ENCODE results near the gene PPP2R5E. TPM values are rescaled to one million over a fixed set of nuclear protein-coding genes. Genes with fewer than 3 reads are reported as not detected.
"Not testable (repeated sequence)": the region's sequence is repeated elsewhere in the genome, so short reads cannot be mapped to it uniquely, and the experiment has no call there.

Gene PPP2R5E
- total RNA-seq, 1 donor from 2014 or later: 55.3 TPM

GRCh38 chr14:63535918-63536317 lies 7.3 kb downstream of the PPP2R5E start:
- Mint-ChIP-seq H3K27ac (no peak overlapping the region), H3K4me1 (ENCODE audit: low read depth) (peaks cover 2% of the 10 kb centered on the region), H3K27me3 (no peaks in the 10 kb centered on the region), H3K4me3 (ENCODE audit: low read depth) (no peak overlapping the region), H3K9me3 (ENCODE audit: low read depth) (peaks cover 3% of the 10 kb centered on the region), H3K36me3 (ENCODE audit: insufficient read depth) (peaks cover 29% of the 10 kb centered on the region)
- no peak for TF ChIP-seq CTCF (IDR thresholded peaks at IDR 0.05; ENCODE audit: unreplicated experiment)
- DNase-seq (ENCODE audit: low spot score, unreplicated experiment): no peak

GRCh38 chr14:63533474-63533873 lies 9.7 kb downstream of the PPP2R5E start:
- no peak for TF ChIP-seq CTCF (IDR thresholded peaks at IDR 0.05; ENCODE audit: unreplicated experiment)
- no peak overlapping the region for H3K27ac Mint-ChIP-seq
- H3K27me3 Mint-ChIP-seq: no peaks in the 10 kb centered on the region
- DNase-seq (ENCODE audit: low spot score, unreplicated experiment): no peak
- H3K9me3 Mint-ChIP-seq (ENCODE audit: low read depth): peaks cover 3% of the 10 kb centered on the region
- H3K4me3 Mint-ChIP-seq (ENCODE audit: low read depth): no peak overlapping the region
- peaks cover 28% of the 10 kb centered on the region for H3K36me3 Mint-ChIP-seq (ENCODE audit: insufficient read depth)
- H3K4me1 Mint-ChIP-seq (ENCODE audit: low read depth): no peaks in the 10 kb centered on the region

GRCh38 chr14:63524537-63525155 lies 18.5 kb downstream of the PPP2R5E start:
- H3K27me3 Mint-ChIP-seq: no peaks in the 10 kb centered on the region

GRCh38 chr14:63523735-63524426 lies 19.3 kb downstream of the PPP2R5E start:
- Mint-ChIP-seq H3K9me3 (ENCODE audit: low read depth) (peaks cover 3% of the 10 kb centered on the region), H3K4me1 (ENCODE audit: low read depth) (peaks cover 2% of the 10 kb centered on the region), H3K36me3 (ENCODE audit: insufficient read depth) (peaks cover 32% of the 10 kb centered on the region), H3K27ac (peak overlapping the region; percentile 45), H3K4me3 (ENCODE audit: low read depth) (no peak overlapping the region), H3K27me3 (no peaks in the 10 kb centered on the region)
- no peak for TF ChIP-seq CTCF (IDR thresholded peaks at IDR 0.05; ENCODE audit: unreplicated experiment)
- no peak for DNase-seq (ENCODE audit: low spot score, unreplicated experiment)

More at GRCh38 chr14:63524537-63525155, 18.5 kb downstream of the PPP2R5E start:
- TF ChIP-seq CTCF (IDR thresholded peaks at IDR 0.05; ENCODE audit: unreplicated experiment): no peak
- Mint-ChIP-seq H3K4me3 (ENCODE audit: low read depth) (no peak overlapping the region), H3K9me3 (ENCODE audit: low read depth) (peaks cover 3% of the 10 kb centered on the region), H3K27ac (peak overlapping the region; percentile 58), H3K4me1 (ENCODE audit: low read depth) (peaks cover 2% of the 10 kb centered on the region), H3K36me3 (ENCODE audit: insufficient read depth) (peaks cover 32% of the 10 kb centered on the region)
- no peak for DNase-seq (ENCODE audit: low spot score, unreplicated experiment)

GRCh38 chr14:63522511-63522910 lies 20.7 kb downstream of the PPP2R5E start:
- H3K4me1 Mint-ChIP-seq (ENCODE audit: low read depth); H3K27me3 Mint-ChIP-seq; H3K9me3 Mint-ChIP-seq (ENCODE audit: low read depth); DNase-seq (ENCODE audit: low spot score, unreplicated experiment); H3K27ac Mint-ChIP-seq; H3K4me3 Mint-ChIP-seq (ENCODE audit: low read depth): not testable (repeated sequence)
- H3K36me3 Mint-ChIP-seq (ENCODE audit: insufficient read depth): peaks cover 32% of the 10 kb centered on the region

GRCh38 chr14:63517354-63517753 lies 25.8 kb downstream of the PPP2R5E start:
- no peak for DNase-seq (ENCODE audit: low spot score, unreplicated experiment)
- Mint-ChIP-seq H3K4me3 (ENCODE audit: low read depth) (no peak overlapping the region), H3K9me3 (ENCODE audit: low read depth) (peaks cover 3% of the 10 kb centered on the region), H3K27me3 (no peaks in the 10 kb centered on the region), H3K27ac (no peak overlapping the region), H3K4me1 (ENCODE audit: low read depth) (peaks cover 6% of the 10 kb centered on the region), H3K36me3 (ENCODE audit: insufficient read depth) (peaks cover 15% of the 10 kb centered on the region)
- no peak for TF ChIP-seq CTCF (IDR thresholded peaks at IDR 0.05; ENCODE audit: unreplicated experiment)

Measured in progenitor cell of endocrine pancreas (in vitro differentiated cells).